Mucosa of rectum (tissue), 2 donors: ENCODE measurements around the gene WNT2.
"Not testable (repeated sequence)": the region's sequence is repeated elsewhere in the genome, so short reads cannot be mapped to it uniquely, and the experiment has no call there.

Source experiments
- H3K27ac ChIP-seq, 2 donors: one replicate each; pipeline ENCODE4 v1.7.0; 2013; ENCODE audit warnings: inconsistent platforms in 2 of 2, low read depth in 2 of 2, low read length in 2 of 2
- H3K27me3 ChIP-seq, 2 donors: one replicate each; pipeline ENCODE4 v1.7.0; 2013; ENCODE audit warnings: low read length in 2 of 2; ENCODE audit not compliant: control insufficient read depth in 2 of 2, insufficient read depth in 2 of 2
- H3K36me3 ChIP-seq, 2 donors: one replicate each; pipeline ENCODE4 v1.7.0; 2013; ENCODE audit warnings: low read length in 2 of 2; ENCODE audit not compliant: control insufficient read depth in 2 of 2, insufficient read depth in 2 of 2
- H3K4me1 ChIP-seq, 2 donors: one replicate each; pipeline ENCODE4 v1.7.0; 2013; ENCODE audit warnings: low read length in 2 of 2, mild to moderate bottlenecking in 1 of 2; ENCODE audit not compliant: control insufficient read depth in 2 of 2, insufficient read depth in 2 of 2
- H3K4me3 ChIP-seq, 2 donors: one replicate each; pipeline ENCODE4 v1.7.0; 2013; ENCODE audit warnings: low read length in 2 of 2
- H3K9ac ChIP-seq, 2 donors: one replicate each; pipeline ENCODE4 v1.7.0; 2013; ENCODE audit warnings: low read length in 2 of 2, low read depth in 1 of 2, mild to moderate bottlenecking in 1 of 2
- H3K9me3 ChIP-seq, 2 donors: one replicate each; pipeline ENCODE4 v1.7.0; 2013; ENCODE audit warnings: low read length in 2 of 2; ENCODE audit not compliant: control insufficient read depth in 2 of 2
- donor health status: healthy.
- donor health status: Normal muscosa, but diverticular disease.

The WNT2 gene

GRCh38 chr7:117308891-117309290 lies 14.0 kb downstream of the WNT2 start:
- no peak overlapping the region for H3K9ac ChIP-seq
- H3K27ac ChIP-seq = no peak overlapping the region
- H3K9me3 ChIP-seq = no peaks in the 10 kb centered on the region
- H3K4me1 ChIP-seq = no peaks in the 10 kb centered on the region
- H3K27me3 ChIP-seq = no peaks in the 10 kb centered on the region
- H3K4me3 ChIP-seq = no peak overlapping the region
- H3K36me3 ChIP-seq = no peaks in the 10 kb centered on the region

GRCh38 chr7:117302396-117302795 lies 20.5 kb downstream of the WNT2 start:
- Histone ChIP-seq H3K27ac (no peak overlapping the region), H3K4me3 (no peak overlapping the region), H3K27me3 (no peaks in the 10 kb centered on the region), H3K9me3 (no peaks in the 10 kb centered on the region), H3K4me1 (no peaks in the 10 kb centered on the region), H3K36me3 (no peaks in the 10 kb centered on the region), H3K9ac (no peak overlapping the region)

- not testable (repeated sequence) for H3K9ac ChIP-seq, H3K27ac ChIP-seq, H3K9me3 ChIP-seq, H3K36me3 ChIP-seq, H3K27me3 ChIP-seq, H3K4me1 ChIP-seq, H3K4me3 ChIP-seq
Observed at GRCh38 chr7:117300506-117300905, 22.4 kb downstream of the WNT2 start.

GRCh38 chr7:117297606-117298005 lies 25.3 kb downstream of the WNT2 start:
- Histone ChIP-seq H3K27ac (no peak overlapping the region), H3K9ac (no peak overlapping the region), H3K36me3 (no peaks in the 10 kb centered on the region), H3K9me3 (no peaks in the 10 kb centered on the region), H3K27me3 (no peaks in the 10 kb centered on the region), H3K4me3 (no peak overlapping the region), H3K4me1 (no peaks in the 10 kb centered on the region)

- Histone ChIP-seq H3K9me3 (no peaks in the 10 kb centered on the region), H3K9ac (no peak overlapping the region), H3K27me3 (no peaks in the 10 kb centered on the region), H3K4me1 (no peaks in the 10 kb centered on the region), H3K4me3 (no peak overlapping the region), H3K36me3 (no peaks in the 10 kb centered on the region), H3K27ac (no peak overlapping the region)
Observed at GRCh38 chr7:117296066-117296465, 26.8 kb downstream of the WNT2 start.

GRCh38 chr7:117285826-117286225 lies 37.0 kb downstream of the WNT2 start:
- no peaks in the 10 kb centered on the region for H3K36me3 ChIP-seq
- no peaks in the 10 kb centered on the region for H3K27me3 ChIP-seq
- no peak overlapping the region for H3K4me3 ChIP-seq
- no peak overlapping the region for H3K9ac ChIP-seq
- no peaks in the 10 kb centered on the region for H3K9me3 ChIP-seq
- no peaks in the 10 kb centered on the region for H3K4me1 ChIP-seq
- H3K27ac ChIP-seq = no peak overlapping the region

- H3K36me3 ChIP-seq = no peaks in the 10 kb centered on the region
- H3K9me3 ChIP-seq = no peaks in the 10 kb centered on the region
- no peak overlapping the region for H3K4me3 ChIP-seq
- H3K27ac ChIP-seq = no peak overlapping the region
- no peak overlapping the region for H3K9ac ChIP-seq
- H3K4me1 ChIP-seq = no peaks in the 10 kb centered on the region
- H3K27me3 ChIP-seq = no peaks in the 10 kb centered on the region
Observed at GRCh38 chr7:117284692-117285091, 38.2 kb downstream of the WNT2 start.

- Histone ChIP-seq H3K9me3 (no peaks in the 10 kb centered on the region), H3K27me3 (no peaks in the 10 kb centered on the region), H3K4me3 (no peak overlapping the region), H3K27ac (no peak overlapping the region), H3K9ac (no peak overlapping the region), H3K4me1 (no peaks in the 10 kb centered on the region), H3K36me3 (no peaks in the 10 kb centered on the region)
Observed at GRCh38 chr7:117283779-117284178, 39.1 kb downstream of the WNT2 start.

- no peak overlapping the region for H3K4me3 ChIP-seq
- no peaks in the 10 kb centered on the region for H3K4me1 ChIP-seq
- H3K9me3 ChIP-seq = no peaks in the 10 kb centered on the region
- H3K9ac ChIP-seq = no peak overlapping the region
- no peak overlapping the region for H3K27ac ChIP-seq
- no peaks in the 10 kb centered on the region for H3K27me3 ChIP-seq
- no peaks in the 10 kb centered on the region for H3K36me3 ChIP-seq
Observed at GRCh38 chr7:117283371-117283770, 39.5 kb downstream of the WNT2 start.

- Histone ChIP-seq H3K27me3 (no peaks in the 10 kb centered on the region), H3K4me1 (no peaks in the 10 kb centered on the region), H3K27ac (no peak overlapping the region), H3K36me3 (no peaks in the 10 kb centered on the region), H3K9me3 (no peaks in the 10 kb centered on the region), H3K9ac (no peak overlapping the region), H3K4me3 (no peak overlapping the region)
Observed at GRCh38 chr7:117282239-117282812, 40.5 kb downstream of the WNT2 start.

GRCh38 chr7:117281562-117281961 lies 41.3 kb downstream of the WNT2 start:
- Histone ChIP-seq H3K36me3 (no peaks in the 10 kb centered on the region), H3K27ac (no peak overlapping the region), H3K9ac (no peak overlapping the region), H3K4me3 (no peak overlapping the region), H3K9me3 (no peaks in the 10 kb centered on the region), H3K4me1 (no peaks in the 10 kb centered on the region), H3K27me3 (no peaks in the 10 kb centered on the region)
